Natural killer cell (primary cell): ENCODE results near the gene PLPP1. TPM values are rescaled to one million over a fixed set of nuclear protein-coding genes. Genes with fewer than 3 reads are reported as not detected.

Experiments used
- ATAC-seq, 3 donors: fragments of 150-1000 bp in 2 of 3; fragments of 200-7000 bp in 1 of 3; cut with Tn5 transposase; 1 replicate in 1 of 3; 2 replicates in 2 of 3; pipeline ENCODE4 v1.10.0; 2021; ENCODE audit warnings: mild to moderate bottlenecking in 2 of 3, moderate library complexity in 2 of 3
- DNase-seq, 2 donors: peaks; one replicate each; pipeline versions ENCODE4 v3.0.0 to v3.0.0-alpha.2; 2013 to 2021; ENCODE audit warnings: mixed read lengths in 1 of 2
- H3K27ac ChIP-seq: one replicate; pipeline ENCODE4 v1.5.1; 2013; ENCODE audit warnings: mild to moderate bottlenecking, low read length
- H3K27me3 ChIP-seq: one replicate; pipeline ENCODE4 v1.6.1; 2013; ENCODE audit warnings: low read length; ENCODE audit not compliant: control insufficient read depth, insufficient read depth
- H3K36me3 ChIP-seq: one replicate; pipeline ENCODE4 v1.6.1; 2013; ENCODE audit warnings: low read length; ENCODE audit not compliant: control insufficient read depth, insufficient read depth
- H3K4me1 ChIP-seq: one replicate; pipeline ENCODE4 v1.6.1; 2013; ENCODE audit warnings: low read length; ENCODE audit not compliant: control insufficient read depth, insufficient read depth
- H3K4me3 ChIP-seq: one replicate; pipeline ENCODE4 v1.5.1; 2013; ENCODE audit warnings: low read length
- H3K9me3 ChIP-seq: one replicate; pipeline ENCODE4 v1.6.1; 2013; ENCODE audit warnings: low read length; ENCODE audit not compliant: control insufficient read depth, insufficient read depth
- H3K27ac Mint-ChIP-seq, 2 donors: one replicate each; pipeline ENCODE4 v1.8.0; 2022; ENCODE audit warnings: mild to moderate bottlenecking in 2 of 2, mixed read lengths in 2 of 2, moderate library complexity in 1 of 2
- H3K27me3 Mint-ChIP-seq, 2 donors: one replicate each; pipeline ENCODE4 v1.8.0; 2022; ENCODE audit warnings: low read depth in 2 of 2, mixed read lengths in 2 of 2
- H3K36me3 Mint-ChIP-seq: one replicate; pipeline ENCODE4 v1.8.0; 2022; ENCODE audit warnings: mixed read lengths
- H3K4me1 Mint-ChIP-seq, 2 donors: one replicate each; pipeline ENCODE4 v1.8.0; 2022; ENCODE audit warnings: mixed read lengths in 2 of 2
- H3K4me3 Mint-ChIP-seq: one replicate; pipeline ENCODE4 v1.8.0; 2022; ENCODE audit warnings: mild to moderate bottlenecking, moderate library complexity, mixed read lengths
- H3K9me3 Mint-ChIP-seq, 2 donors: one replicate each; pipeline ENCODE4 v1.8.0; 2022; ENCODE audit warnings: mixed read lengths in 2 of 2
- CTCF ChIP-seq: fragments of 200-600 bp; IDR thresholded peaks from one replicate; pipeline ENCODE4 v1.8.0; 2022; ENCODE audit warnings: antibody characterized with exemption
- WGBS: methylation state at CpG from one replicate; pipeline ENCODE4 v1.1.7; 2013; ENCODE audit warnings: missing lambda C conversion rate; ENCODE audit not compliant: insufficient coverage; 5-methylcytosine and 5-hydroxymethylcytosine counted together
- intact Hi-C: fragments of 100-400 bp; cut with micrococcal nuclease; formaldehyde crosslinking; loops from one replicate; pipeline ENCODE4 v1.14.2; 2022
- total RNA-seq, 4 donors: library from RNA; stranded (reverse); fragments of 120-200 nt in 1 of 4; gene quantifications; one replicate each; pipeline versions ENCODE4 v1.2.3 to v1.2.4, GENCODE V29; 2013 to 2022

PLPP1 gene
- total RNA-seq, 3 donors from 2014 or later (not counting 1 experiment from before 2014, with no cell fraction given) = 3.3 to 5.5 (median 4.2) TPM

DNA sequence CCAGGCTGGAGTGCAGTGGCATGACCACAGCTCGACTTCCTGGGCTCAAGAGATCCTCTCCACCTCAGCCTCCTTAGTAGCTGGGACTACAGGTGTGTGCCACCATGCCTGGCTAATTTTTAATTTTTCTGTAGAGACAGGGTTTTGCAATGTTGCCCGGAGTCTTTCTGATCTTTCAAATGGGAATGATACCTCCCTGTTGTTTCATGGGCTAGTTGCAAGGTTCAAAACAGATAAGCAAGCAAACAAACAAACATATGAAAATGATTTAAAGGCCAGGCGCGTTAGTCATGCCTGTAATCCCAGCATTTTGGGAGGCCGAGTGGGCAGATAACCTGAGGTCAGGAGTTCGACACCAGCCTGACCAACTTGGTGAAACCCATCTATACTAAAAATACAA is 45.3 kb upstream of the PLPP1 start:
- H3K4me1 ChIP-seq = no peaks in the 10 kb centered on the region
- no peak overlapping the region for H3K4me3 Mint-ChIP-seq
- H3K27ac Mint-ChIP-seq = no peak overlapping the region

DNA sequence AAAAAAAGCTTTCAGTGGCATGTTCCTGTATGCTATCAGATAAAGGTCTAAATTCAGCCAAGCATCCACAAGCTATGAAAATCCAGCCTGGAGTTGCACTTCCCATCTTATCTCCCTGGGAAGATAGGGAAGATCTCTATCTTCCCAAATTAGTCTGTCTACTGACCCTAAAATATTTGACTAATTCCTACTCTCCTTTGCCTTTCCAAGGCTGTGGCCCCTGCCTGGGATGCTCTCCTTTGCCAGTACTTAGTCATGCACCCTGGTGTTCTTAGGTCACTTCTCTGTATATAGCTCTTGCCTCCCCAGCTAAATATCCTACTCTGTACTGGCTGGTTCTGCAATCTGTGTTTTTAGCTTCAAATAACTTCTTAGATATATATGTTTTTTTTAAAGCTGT is 44.0 kb upstream of the PLPP1 start:
- Histone ChIP-seq H3K27ac (no peak overlapping the region), H3K4me1 (no peaks in the 10 kb centered on the region), H3K9me3 (no peaks in the 10 kb centered on the region), H3K27me3 (no peaks in the 10 kb centered on the region), H3K4me3 (no peak overlapping the region), H3K36me3 (no peaks in the 10 kb centered on the region)
- Mint-ChIP-seq H3K27me3 (no peaks in the 10 kb centered on the region), H3K4me3 (no peak overlapping the region), H3K4me1 (no peaks in the 10 kb centered on the region), H3K36me3 (no peaks in the 10 kb centered on the region), H3K9me3 (no peaks in the 10 kb centered on the region), H3K27ac (no peak overlapping the region)
- ATAC-seq (no peak), DNase-seq (no peak)
- no peak for TF ChIP-seq CTCF
- intact Hi-C loops = no loop called here

More for the DNA sequence above, 45.3 kb upstream of the PLPP1 start:
- 97% methylated on average over 6 of the region's 6 CpGs for WGBS
- Mint-ChIP-seq H3K4me1 (no peaks in the 10 kb centered on the region), H3K36me3 (no peaks in the 10 kb centered on the region), H3K9me3 (no peaks in the 10 kb centered on the region), H3K27me3 (no peaks in the 10 kb centered on the region)
- H3K36me3 ChIP-seq = no peaks in the 10 kb centered on the region
- H3K9me3 ChIP-seq = no peaks in the 10 kb centered on the region
- intact Hi-C loops = no loop called here
- no peak for TF ChIP-seq CTCF
- no peak overlapping the region for H3K4me3 ChIP-seq
- no peaks in the 10 kb centered on the region for H3K27me3 ChIP-seq
- no peak for ATAC-seq
- H3K27ac ChIP-seq = no peak overlapping the region
- no peak for DNase-seq

DNA sequence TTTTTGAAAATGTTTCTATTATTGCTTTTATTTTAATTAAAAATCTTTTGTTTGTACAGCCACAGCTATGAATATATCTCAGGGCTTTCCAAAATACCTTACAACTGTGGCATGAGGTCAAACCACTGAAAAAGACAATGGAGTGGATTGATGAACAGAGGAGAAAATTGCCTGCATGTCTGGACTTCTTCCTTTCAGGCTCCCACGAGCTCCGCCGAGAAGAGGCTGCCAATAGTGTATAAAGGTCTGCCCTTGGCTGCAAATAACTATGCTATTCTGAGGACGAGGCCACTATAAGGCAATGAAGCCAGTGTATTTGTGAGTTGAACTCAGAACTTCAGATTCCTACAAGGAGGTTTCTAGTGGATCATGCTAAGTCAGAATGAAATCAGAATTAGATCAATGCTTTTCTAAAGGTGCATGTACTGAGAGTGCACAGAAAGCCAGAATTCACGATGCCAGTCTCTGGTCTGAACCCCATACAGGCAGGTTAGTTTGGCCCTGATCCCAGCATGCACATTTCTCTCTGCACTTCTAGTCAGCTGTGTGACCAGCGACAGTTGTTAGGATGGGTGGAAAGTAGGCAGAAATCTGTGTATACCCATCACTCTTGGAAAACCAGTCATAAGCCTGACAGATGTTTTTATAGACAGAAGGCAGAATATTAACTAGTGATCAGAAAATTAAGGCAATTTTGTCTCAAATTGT is 42.7 kb upstream of the PLPP1 start:
- no peaks in the 10 kb centered on the region for H3K9me3 ChIP-seq
- intact Hi-C loops = no loop called here
- H3K4me1 ChIP-seq = no peaks in the 10 kb centered on the region
- no peak for DNase-seq
- whole genome bisulfite sequencing = 93% methylated on average over 5 of the region's 6 CpGs
- Mint-ChIP-seq H3K27ac (no peak overlapping the region), H3K27me3 (no peaks in the 10 kb centered on the region), H3K4me3 (no peak overlapping the region), H3K36me3 (no peaks in the 10 kb centered on the region), H3K4me1 (no peaks in the 10 kb centered on the region), H3K9me3 (no peaks in the 10 kb centered on the region)
- no peak overlapping the region for H3K27ac ChIP-seq
- TF ChIP-seq CTCF = no peak
- H3K4me3 ChIP-seq = no peak overlapping the region
- no peak for ATAC-seq
- no peaks in the 10 kb centered on the region for H3K27me3 ChIP-seq
- H3K36me3 ChIP-seq = no peaks in the 10 kb centered on the region

DNA sequence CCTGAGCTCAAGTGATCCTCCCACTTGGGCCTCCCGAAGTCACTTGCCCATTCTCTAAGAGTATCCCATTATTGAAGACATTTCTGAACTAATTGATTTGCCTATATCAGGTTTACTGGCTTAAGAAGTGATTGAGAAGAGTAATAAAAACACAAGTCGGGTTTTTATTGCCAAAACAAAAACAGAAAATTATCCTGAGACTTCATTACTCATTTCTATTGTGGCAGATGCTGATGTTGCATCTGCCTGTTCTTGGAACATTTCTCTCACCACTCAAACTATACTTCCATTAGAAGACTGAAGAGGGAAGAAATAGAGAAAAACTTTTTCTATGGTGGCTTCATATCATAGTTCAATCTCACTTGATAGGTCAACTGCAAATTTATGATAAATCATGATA is 41.9 kb upstream of the PLPP1 start:
- H3K27me3 Mint-ChIP-seq = no peaks in the 10 kb centered on the region
- TF ChIP-seq CTCF = no peak
- H3K27me3 ChIP-seq = no peaks in the 10 kb centered on the region
- H3K9me3 Mint-ChIP-seq = no peaks in the 10 kb centered on the region
- H3K4me3 ChIP-seq = no peak overlapping the region
- H3K36me3 Mint-ChIP-seq = no peaks in the 10 kb centered on the region
- H3K4me1 Mint-ChIP-seq = no peaks in the 10 kb centered on the region
- DNase-seq = no peak
- H3K27ac ChIP-seq = no peak overlapping the region
- no peak overlapping the region for H3K4me3 Mint-ChIP-seq
- H3K9me3 ChIP-seq = no peaks in the 10 kb centered on the region
- no peak overlapping the region for H3K27ac Mint-ChIP-seq
- no peak for ATAC-seq
- intact Hi-C loops = no loop called here
- 100% methylated on average over 1 of the region's 2 CpGs for WGBS
- H3K36me3 ChIP-seq = no peaks in the 10 kb centered on the region
- no peaks in the 10 kb centered on the region for H3K4me1 ChIP-seq
